Stomach (tissue), 4 donors: ENCODE results near the gene MDC1.

Source experiments
- CTCF ChIP-seq, 7 experiments: fragments of 450-650 bp in 4 of 7; fragments of 200-600 bp in 3 of 7; sonication (generic) in 3 of 7; IDR thresholded peaks; one replicate each; pipeline ENCODE4 v1.5.1; 2016 to 2019; ENCODE audit warnings: antibody characterized with exemption in 7 of 7, control low read depth in 2 of 7, mild to moderate bottlenecking in 1 of 7
- POLR2A ChIP-seq, 4 donors: fragments of 450-650 bp; IDR thresholded peaks; one replicate each; pipeline ENCODE4 v1.6.1; 2016; ENCODE audit warnings: antibody characterized with exemption in 4 of 4, control low read depth in 2 of 4, mild to moderate bottlenecking in 1 of 4, moderate library complexity in 1 of 4

- TF ChIP-seq CTCF (IDR thresholded peaks at IDR 0.05): no peak
- no peak for TF ChIP-seq POLR2A (IDR thresholded peaks at IDR 0.05)
Observed at GRCh38 chr6:30690403-30691207, 26.5 kb downstream of the MDC1 start, which contains the start of gene NRM.
